ENCODE results near the gene CARS1. TPM values are rescaled to one million over a fixed set of nuclear protein-coding genes. Genes with fewer than 3 reads are reported as not detected.

CARS1 gene
- total RNA-seq, 3 donors from 2014 or later: 40.9 to 61.0 (median 43.3) TPM

- no peak overlapping the region for H3K4me3 ChIP-seq
- H3K36me3 ChIP-seq (ENCODE audit: low read depth): no peaks in the 10 kb centered on the region
- DNase-seq: no peak
- intact Hi-C loops (cut with DNase I, micrococcal nuclease): no loop called here
- peaks cover 6% of the 10 kb centered on the region for H3K4me1 ChIP-seq (ENCODE audit: low read depth)
- no peak for ATAC-seq
- no peaks in the 10 kb centered on the region for H3K9me3 ChIP-seq
- TF ChIP-seq CTCF (IDR thresholded peaks at IDR 0.05): no peak
Observed at GRCh38 chr11:2996976-2997375, 60.2 kb downstream of the CARS1 start.

GRCh38 chr11:2995893-2996554, 61.2 kb downstream of the CARS1 start:
- Histone ChIP-seq H3K4me3 (no peak overlapping the region), H3K9me3 (no peaks in the 10 kb centered on the region), H3K4me1 (ENCODE audit: low read depth) (peaks cover 6% of the 10 kb centered on the region), H3K36me3 (ENCODE audit: low read depth) (no peaks in the 10 kb centered on the region)
- no peak for TF ChIP-seq CTCF (IDR thresholded peaks at IDR 0.05)
- no peak for ATAC-seq
- no peak for DNase-seq
- intact Hi-C loops (cut with DNase I, micrococcal nuclease): no loop called here

GRCh38 chr11:2995031-2995561, 62.1 kb downstream of the CARS1 start:
- intact Hi-C loops (cut with DNase I, micrococcal nuclease): no loop called here
- no peak for TF ChIP-seq CTCF (IDR thresholded peaks at IDR 0.05)
- ATAC-seq: no peak
- H3K4me3 ChIP-seq: no peak overlapping the region
- no peak for DNase-seq
- no peaks in the 10 kb centered on the region for H3K9me3 ChIP-seq
- H3K36me3 ChIP-seq (ENCODE audit: low read depth): no peaks in the 10 kb centered on the region
- peaks cover 10% of the 10 kb centered on the region for H3K4me1 ChIP-seq (ENCODE audit: low read depth)

GRCh38 chr11:2994336-2994730, 62.9 kb downstream of the CARS1 start:
- no peak for TF ChIP-seq CTCF (IDR thresholded peaks at IDR 0.05)
- no peaks in the 10 kb centered on the region for H3K36me3 ChIP-seq (ENCODE audit: low read depth)
- DNase-seq (no peak), ATAC-seq (no peak)
- intact Hi-C loops (cut with DNase I, micrococcal nuclease): no loop called here
- no peak overlapping the region for H3K4me3 ChIP-seq
- peaks cover 17% of the 10 kb centered on the region for H3K4me1 ChIP-seq (ENCODE audit: low read depth)
- H3K9me3 ChIP-seq: no peaks in the 10 kb centered on the region

GRCh38 chr11:2992997-2993325, 64.3 kb downstream of the CARS1 start:
- Histone ChIP-seq H3K9me3 (no peaks in the 10 kb centered on the region), H3K36me3 (ENCODE audit: low read depth) (no peaks in the 10 kb centered on the region), H3K4me1 (ENCODE audit: low read depth) (peaks cover 31% of the 10 kb centered on the region), H3K4me3 (no peak overlapping the region)
- intact Hi-C loops (cut with DNase I, micrococcal nuclease): no loop called here
- ATAC-seq (peak; percentile 1), DNase-seq (no peak)
- no peak for TF ChIP-seq CTCF (IDR thresholded peaks at IDR 0.05)

All from mucosa of descending colon (tissue), 3 donors.